ENCODE measurements around the gene STAP2. TPM values are rescaled to one million over a fixed set of nuclear protein-coding genes. Genes with fewer than 3 reads are reported as not detected.

Gene STAP2
- total RNA-seq, 1 experiment from 2014 or later: 20.3 TPM

GRCh38 chr19:4360641-4361151 lies 22.1 kb upstream of the STAP2 start:
- POLR2A ChIA-PET: interaction anchor here (0.5 to 1.6 kb wide), 4 partner anchors 13 to 109 kb away, joined by 3 to 7 read pairs (median 4); partner anchors contain the start of gene MPND
- Mint-ChIP-seq H3K4me1 (ENCODE audit: insufficient read depth, unreplicated experiment) (no peaks in the 10 kb centered on the region), H3K36me3 (ENCODE audit: insufficient read depth, unreplicated experiment) (peaks cover 65% of the 10 kb centered on the region), H3K27me3 (ENCODE audit: insufficient read depth, unreplicated experiment) (no peaks in the 10 kb centered on the region), H3K27ac (ENCODE audit: low read depth, unreplicated experiment) (peak overlapping the region; percentile 29), H3K9me3 (ENCODE audit: unreplicated experiment) (no peaks in the 10 kb centered on the region), H3K4me3 (ENCODE audit: unreplicated experiment) (no peak overlapping the region)
- TF ChIP-seq, protein P1, sequence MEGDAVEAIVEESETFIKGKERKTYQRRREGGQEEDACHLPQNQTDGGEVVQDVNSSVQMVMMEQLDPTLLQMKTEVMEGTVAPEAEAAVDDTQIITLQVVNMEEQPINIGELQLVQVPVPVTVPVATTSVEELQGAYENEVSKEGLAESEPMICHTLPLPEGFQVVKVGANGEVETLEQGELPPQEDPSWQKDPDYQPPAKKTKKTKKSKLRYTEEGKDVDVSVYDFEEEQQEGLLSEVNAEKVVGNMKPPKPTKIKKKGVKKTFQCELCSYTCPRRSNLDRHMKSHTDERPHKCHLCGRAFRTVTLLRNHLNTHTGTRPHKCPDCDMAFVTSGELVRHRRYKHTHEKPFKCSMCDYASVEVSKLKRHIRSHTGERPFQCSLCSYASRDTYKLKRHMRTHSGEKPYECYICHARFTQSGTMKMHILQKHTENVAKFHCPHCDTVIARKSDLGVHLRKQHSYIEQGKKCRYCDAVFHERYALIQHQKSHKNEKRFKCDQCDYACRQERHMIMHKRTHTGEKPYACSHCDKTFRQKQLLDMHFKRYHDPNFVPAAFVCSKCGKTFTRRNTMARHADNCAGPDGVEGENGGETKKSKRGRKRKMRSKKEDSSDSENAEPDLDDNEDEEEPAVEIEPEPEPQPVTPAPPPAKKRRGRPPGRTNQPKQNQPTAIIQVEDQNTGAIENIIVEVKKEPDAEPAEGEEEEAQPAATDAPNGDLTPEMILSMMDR (IDR thresholded peaks at IDR 0.05; ENCODE audit: unreplicated experiment): no peak
- no peak for DNase-seq (ENCODE audit: unreplicated experiment)
- TSS peak; percentile 63 for BruUV-seq (replicated peaks)
- CTCF ChIA-PET: no interaction called here
- intact Hi-C loops (cut with micrococcal nuclease): no loop called here

DNA sequence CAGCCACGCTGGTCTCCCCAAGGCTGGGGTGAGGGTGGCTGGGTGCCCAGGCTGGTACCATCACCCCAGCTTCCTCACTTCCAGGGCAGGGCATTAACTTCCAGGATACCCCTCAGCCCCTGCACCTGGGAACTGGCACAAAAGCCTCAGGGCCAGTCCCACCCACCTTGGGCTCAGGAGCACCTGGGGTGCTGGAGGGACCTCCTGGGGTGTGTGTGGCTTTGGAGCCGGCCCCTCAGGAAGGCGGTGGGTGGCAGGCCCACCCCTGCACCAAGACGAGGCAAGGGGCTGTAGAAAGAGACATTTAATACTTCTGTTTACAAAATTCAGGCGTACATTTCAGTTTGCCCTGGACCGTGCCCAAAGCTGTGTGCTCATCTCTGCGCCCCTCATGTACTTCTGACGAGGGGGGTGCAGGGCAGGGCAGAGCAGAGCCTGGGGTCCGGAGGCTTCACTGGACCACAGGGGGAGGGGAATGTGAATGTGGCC lies 21.5 kb upstream of the STAP2 start:
- Mint-ChIP-seq H3K4me1 (ENCODE audit: insufficient read depth, unreplicated experiment) (no peaks in the 10 kb centered on the region), H3K27ac (ENCODE audit: low read depth, unreplicated experiment) (peak overlapping the region; percentile 29), H3K36me3 (ENCODE audit: insufficient read depth, unreplicated experiment) (peaks cover 61% of the 10 kb centered on the region), H3K4me3 (ENCODE audit: unreplicated experiment) (no peak overlapping the region), H3K9me3 (ENCODE audit: unreplicated experiment) (no peaks in the 10 kb centered on the region), H3K27me3 (ENCODE audit: insufficient read depth, unreplicated experiment) (no peaks in the 10 kb centered on the region)
- DNase-seq (ENCODE audit: unreplicated experiment): no peak
- TF ChIP-seq, protein P1 (IDR thresholded peaks at IDR 0.05; ENCODE audit: unreplicated experiment): no peak
- ChIA-PET POLR2A (interaction anchor here (0.5 to 1.3 kb wide), 4 partner anchors 8 to 108 kb away, joined by 3 to 5 read pairs (median 4); no protein-coding TSS in a partner anchor), CTCF (no interaction called here)
- no TSS peak for BruUV-seq (replicated peaks)
- intact Hi-C loops (cut with micrococcal nuclease): no loop called here

DNA sequence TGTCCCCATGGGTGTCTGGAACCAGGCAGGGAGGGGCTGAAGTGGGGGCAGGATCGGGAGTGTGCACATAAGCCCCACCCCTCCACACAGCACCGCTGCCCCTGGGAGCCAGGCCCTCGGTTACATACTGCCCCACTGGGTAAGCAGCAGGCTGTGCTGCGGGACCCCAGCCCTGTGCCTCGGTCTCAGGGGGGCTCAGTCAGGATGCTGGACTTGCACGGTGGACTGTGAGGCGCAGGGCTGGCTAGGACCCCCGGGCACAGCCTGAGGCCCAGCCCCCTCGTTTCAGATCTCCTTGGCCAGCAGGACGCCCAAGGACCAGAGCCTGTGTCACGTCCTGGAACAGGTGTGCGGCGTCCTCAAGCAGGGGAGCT lies 21.0 kb upstream of the STAP2 start:
- no TSS peak for BruUV-seq (replicated peaks)
- ChIA-PET CTCF (interaction anchor here (0.5 to 1.2 kb wide), 2 partner anchors 39 to 41 kb away, joined by 3 to 6 read pairs; no protein-coding TSS in a partner anchor), POLR2A (interaction anchor here (0.9 kb wide), 1 partner anchor 9 kb away, joined by 5 read pairs; no protein-coding TSS in a partner anchor)
- intact Hi-C loops (cut with micrococcal nuclease): no loop called here
- Mint-ChIP-seq H3K4me3 (ENCODE audit: unreplicated experiment) (no peak overlapping the region), H3K27me3 (ENCODE audit: insufficient read depth, unreplicated experiment) (no peaks in the 10 kb centered on the region), H3K9me3 (ENCODE audit: unreplicated experiment) (no peaks in the 10 kb centered on the region), H3K4me1 (ENCODE audit: insufficient read depth, unreplicated experiment) (no peaks in the 10 kb centered on the region), H3K36me3 (ENCODE audit: insufficient read depth, unreplicated experiment) (peaks cover 56% of the 10 kb centered on the region), H3K27ac (ENCODE audit: low read depth, unreplicated experiment) (no peak overlapping the region)
- no peak for DNase-seq (ENCODE audit: unreplicated experiment)
- TF ChIP-seq, protein P1 (IDR thresholded peaks at IDR 0.05; ENCODE audit: unreplicated experiment): no peak

GRCh38 chr19:4358709-4359626 lies 20.3 kb upstream of the STAP2 start:
- POLR2A ChIA-PET: interaction anchor here (0.9 to 1.4 kb wide), 3 partner anchors 10 to 43 kb away, joined by 3 to 5 read pairs (median 5); partner anchors contain the start of genes CHAF1A and MPND
- CTCF ChIA-PET: interaction anchor here (0.5 to 1.2 kb wide), 5 partner anchors 15 to 96 kb away, joined by 3 to 6 read pairs (median 4); no protein-coding TSS in a partner anchor

More at GRCh38 chr19:4358709-4359626, 20.3 kb upstream of the STAP2 start:
- Mint-ChIP-seq H3K9me3 (ENCODE audit: unreplicated experiment) (no peaks in the 10 kb centered on the region), H3K27ac (ENCODE audit: low read depth, unreplicated experiment) (no peak overlapping the region), H3K27me3 (ENCODE audit: insufficient read depth, unreplicated experiment) (no peaks in the 10 kb centered on the region), H3K4me1 (ENCODE audit: insufficient read depth, unreplicated experiment) (no peaks in the 10 kb centered on the region), H3K4me3 (ENCODE audit: unreplicated experiment) (no peak overlapping the region), H3K36me3 (ENCODE audit: insufficient read depth, unreplicated experiment) (peaks cover 49% of the 10 kb centered on the region)
- intact Hi-C loops (cut with micrococcal nuclease): no loop called here
- no peak for DNase-seq (ENCODE audit: unreplicated experiment)
- BruUV-seq (replicated peaks): no TSS peak
- TF ChIP-seq, protein P1 (IDR thresholded peaks at IDR 0.05; ENCODE audit: unreplicated experiment): no peak
